ENCODE measurements around the gene MSH3. TPM values are rescaled to one million over a fixed set of nuclear protein-coding genes. Genes with fewer than 3 reads are reported as not detected.
A peak's percentile ranks its signal among the peaks of the same experiment; 100 is the strongest.
"Not testable (repeated sequence)": the region's sequence is repeated elsewhere in the genome, so short reads cannot be mapped to it uniquely, and the experiment has no call there.

The MSH3 gene
- polyA plus RNA-seq, 4 donors: 21.6 to 26.8 (median 21.8) TPM

- no peak for DNase-seq (ENCODE audit: low read depth in 4 of 4, low spot score in 3 of 4)
Measured at GRCh38 chr5:80884929-80885328, 230.5 kb downstream of the MSH3 start.

GRCh38 chr5:80885396-80886000 is 231.0 kb downstream of the MSH3 start:
- no peak for DNase-seq (ENCODE audit: low read depth in 4 of 4, low spot score in 3 of 4)

- DNase-seq (ENCODE audit: low read depth in 4 of 4, low spot score in 3 of 4): no peak
Measured at GRCh38 chr5:80894083-80894482, 239.6 kb downstream of the MSH3 start.

GRCh38 chr5:80895523-80895922 is 241.1 kb downstream of the MSH3 start:
- DNase-seq (ENCODE audit: low read depth in 4 of 4, low spot score in 3 of 4): no peak

GRCh38 chr5:80902624-80903023 is 248.2 kb downstream of the MSH3 start:
- not testable (repeated sequence) for DNase-seq (ENCODE audit: low read depth in 4 of 4, low spot score in 3 of 4)

GRCh38 chr5:80904533-80905187 is 250.2 kb downstream of the MSH3 start:
- DNase-seq (ENCODE audit: low read depth in 4 of 4, low spot score in 3 of 4): no peak

- no peak for DNase-seq (ENCODE audit: low read depth in 4 of 4, low spot score in 3 of 4)
Measured at GRCh38 chr5:80905405-80905804, 251.0 kb downstream of the MSH3 start.

- DNase-seq (ENCODE audit: low read depth in 4 of 4, low spot score in 3 of 4): no peak
Measured at GRCh38 chr5:80912479-80912878, 258.0 kb downstream of the MSH3 start.

- DNase-seq (ENCODE audit: low read depth in 4 of 4, low spot score in 3 of 4): no peak
Measured at GRCh38 chr5:80915716-80916115, 261.3 kb downstream of the MSH3 start.

GRCh38 chr5:80916676-80917075 is 262.2 kb downstream of the MSH3 start:
- no peak for DNase-seq (ENCODE audit: low read depth in 4 of 4, low spot score in 3 of 4)

- DNase-seq (ENCODE audit: low read depth in 4 of 4, low spot score in 3 of 4): peak in 1 of 4 donors; percentile 29
Measured at GRCh38 chr5:80917631-80918030, 263.2 kb downstream of the MSH3 start.

GRCh38 chr5:80919678-80920196 is 265.3 kb downstream of the MSH3 start:
- DNase-seq (ENCODE audit: low read depth in 4 of 4, low spot score in 3 of 4): no peak

GRCh38 chr5:80920333-80920732 is 265.9 kb downstream of the MSH3 start:
- DNase-seq (ENCODE audit: low read depth in 4 of 4, low spot score in 3 of 4): no peak

- no peak for DNase-seq (ENCODE audit: low read depth in 4 of 4, low spot score in 3 of 4)
Measured at GRCh38 chr5:80921026-80921425, 266.6 kb downstream of the MSH3 start.

- DNase-seq (ENCODE audit: low read depth in 4 of 4, low spot score in 3 of 4): no peak
Measured at GRCh38 chr5:80925931-80926330, 271.5 kb downstream of the MSH3 start.

Other genes starting within 250 kb of the MSH3 start
- gene ZFYVE16, start 246.6 kb upstream of the MSH3 start, polyA plus RNA-seq (ENCODE audit: insufficient read length in 4 of 4): 10 to 100 TPM; 58.5 to 84.5 (median 72.7) TPM
- gene FAM151B, start 166.6 kb upstream of the MSH3 start, polyA plus RNA-seq (ENCODE audit: insufficient read length in 4 of 4): 1 to 10 TPM; 2.1 to 3.2 (median 2.8) TPM
- gene ANKRD34B, start 84.4 kb upstream of the MSH3 start, polyA plus RNA-seq (ENCODE audit: insufficient read length in 4 of 4): under 1 TPM; 0.11 to 0.35 (median 0.22) TPM
- 10 to 100 TPM; 59.8 to 88.7 (median 82.5) TPM for gene DHFR, start 331 bp downstream of the MSH3 start, polyA plus RNA-seq (ENCODE audit: insufficient read length in 4 of 4)